DND-41 (cell line): ENCODE measurements around the gene NPSR1.

Experiments
- ATAC-seq: fragments of 200-7000 bp; cut with Tn5 transposase; 3 replicates; pipeline ENCODE4 v1.9.1; 2021; ENCODE audit warnings: low read depth; ENCODE audit not compliant: insufficient read depth
- DNase-seq: peaks from one replicate; pipeline ENCODE4 v3.0.0-alpha.2; 2020
- H2AFZ ChIP-seq: 2 replicates; pipeline ENCODE4 v1.6.0; 2012; ENCODE audit warnings: low read depth, low read length
- H3K27ac ChIP-seq: 2 replicates; pipeline ENCODE4 v1.5.1; 2012; ENCODE audit warnings: low read length, inconsistent platforms
- H3K27me3 ChIP-seq: fragments of 200-600 bp; sonication (generic); 2 replicates; pipeline ENCODE4 v1.6.0; 2012; ENCODE audit warnings: low read length, mild to moderate bottlenecking, inconsistent platforms; ENCODE audit not compliant: insufficient read depth, poor library complexity
- H3K36me3 ChIP-seq: 2 replicates; pipeline ENCODE4 v1.5.1; 2012; ENCODE audit warnings: low read length, inconsistent platforms; ENCODE audit not compliant: insufficient read depth
- H3K4me1 ChIP-seq: 2 replicates; pipeline ENCODE4 v1.5.1; 2012; ENCODE audit warnings: mild to moderate bottlenecking, low read length; ENCODE audit not compliant: insufficient read depth
- H3K4me2 ChIP-seq: 2 replicates; pipeline ENCODE4 v1.6.0; 2012; ENCODE audit warnings: mild to moderate bottlenecking, moderate library complexity, low read length, inconsistent platforms; ENCODE audit not compliant: insufficient read depth
- H3K4me3 ChIP-seq, 2 experiments: fragments of 200-600 bp in 1 of 2; shearing (Covaris generic) in 1 of 2; 2 replicates each; pipeline ENCODE4 v1.5.1; 2012 to 2016; ENCODE audit warnings: inconsistent platforms in 2 of 2, low read length in 2 of 2, mild to moderate bottlenecking in 2 of 2, low read depth in 1 of 2, moderate library complexity in 1 of 2
- H3K79me2 ChIP-seq: 2 replicates; pipeline ENCODE4 v1.6.0; 2012; ENCODE audit warnings: low read length, inconsistent platforms; ENCODE audit not compliant: insufficient read depth
- H3K9ac ChIP-seq: 2 replicates; pipeline ENCODE4 v1.6.0; 2012; ENCODE audit warnings: low read depth, mild to moderate bottlenecking, inconsistent platforms, low read length, moderate library complexity
- H3K9me3 ChIP-seq: 2 replicates; pipeline ENCODE4 v1.5.1; 2012; ENCODE audit warnings: low read length, moderate library complexity, mild to moderate bottlenecking, inconsistent platforms; ENCODE audit not compliant: insufficient read depth, severe bottlenecking
- H4K20me1 ChIP-seq: 2 replicates; pipeline ENCODE4 v1.6.0; 2012; ENCODE audit warnings: low read length; ENCODE audit not compliant: insufficient read depth
- EZH2 ChIP-seq: IDR thresholded peaks from 3 replicates; pipeline ENCODE4 v1.6.1; 2012; ENCODE audit warnings: borderline replicate concordance, low read depth, mild to moderate bottlenecking, moderate library complexity, low read length, inconsistent platforms; ENCODE audit not compliant: severe bottlenecking
- TF ChIP-seq, protein P1 (sequence below): IDR thresholded peaks from 2 replicates; pipeline ENCODE4 v1.5.1; 2012; ENCODE audit warnings: borderline replicate concordance, low read length, moderate library complexity, mild to moderate bottlenecking; ENCODE audit not compliant: poor library complexity, severe bottlenecking; ENCODE audit errors: extremely low read depth

The NPSR1 gene

DNA sequence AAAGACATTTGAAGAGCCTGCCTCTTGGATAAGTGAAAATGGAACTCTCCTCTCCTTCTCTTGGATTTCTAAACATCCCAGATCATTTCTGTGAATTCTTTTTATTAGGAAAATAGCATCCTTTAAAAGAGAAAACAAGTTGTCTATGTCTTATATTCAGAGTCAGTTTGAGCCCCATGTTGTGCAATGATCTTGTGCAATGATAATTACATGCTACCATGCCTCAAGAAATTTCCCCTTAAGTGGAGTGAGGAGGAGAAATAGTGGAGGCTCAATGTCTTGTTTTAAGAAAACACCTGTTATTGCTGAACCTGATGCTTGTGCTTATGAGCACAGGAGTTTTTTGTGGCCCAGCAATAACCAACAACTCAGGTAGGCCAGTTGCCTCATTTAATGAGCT, 103.6 kb downstream of the NPSR1 start:
- H3K36me3 ChIP-seq, result no peaks in the 10 kb centered on the region
- no peaks in the 10 kb centered on the region for H3K9me3 ChIP-seq
- no peaks in the 10 kb centered on the region for H3K79me2 ChIP-seq
- no peak overlapping the region for H3K27ac ChIP-seq
- H3K4me2 ChIP-seq, result no peak overlapping the region
- no peak overlapping the region for H3K4me3 ChIP-seq
- H3K27me3 ChIP-seq, result no peaks in the 10 kb centered on the region
- TF ChIP-seq, protein P1, sequence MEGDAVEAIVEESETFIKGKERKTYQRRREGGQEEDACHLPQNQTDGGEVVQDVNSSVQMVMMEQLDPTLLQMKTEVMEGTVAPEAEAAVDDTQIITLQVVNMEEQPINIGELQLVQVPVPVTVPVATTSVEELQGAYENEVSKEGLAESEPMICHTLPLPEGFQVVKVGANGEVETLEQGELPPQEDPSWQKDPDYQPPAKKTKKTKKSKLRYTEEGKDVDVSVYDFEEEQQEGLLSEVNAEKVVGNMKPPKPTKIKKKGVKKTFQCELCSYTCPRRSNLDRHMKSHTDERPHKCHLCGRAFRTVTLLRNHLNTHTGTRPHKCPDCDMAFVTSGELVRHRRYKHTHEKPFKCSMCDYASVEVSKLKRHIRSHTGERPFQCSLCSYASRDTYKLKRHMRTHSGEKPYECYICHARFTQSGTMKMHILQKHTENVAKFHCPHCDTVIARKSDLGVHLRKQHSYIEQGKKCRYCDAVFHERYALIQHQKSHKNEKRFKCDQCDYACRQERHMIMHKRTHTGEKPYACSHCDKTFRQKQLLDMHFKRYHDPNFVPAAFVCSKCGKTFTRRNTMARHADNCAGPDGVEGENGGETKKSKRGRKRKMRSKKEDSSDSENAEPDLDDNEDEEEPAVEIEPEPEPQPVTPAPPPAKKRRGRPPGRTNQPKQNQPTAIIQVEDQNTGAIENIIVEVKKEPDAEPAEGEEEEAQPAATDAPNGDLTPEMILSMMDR, result no peak
- TF ChIP-seq EZH2, result no peak
- no peak for ATAC-seq
- H2AFZ ChIP-seq, result no peak overlapping the region
- H3K9ac ChIP-seq, result no peak overlapping the region
- H3K4me1 ChIP-seq, result no peaks in the 10 kb centered on the region
- no peak for DNase-seq
- H4K20me1 ChIP-seq, result no peaks in the 10 kb centered on the region

DNA sequence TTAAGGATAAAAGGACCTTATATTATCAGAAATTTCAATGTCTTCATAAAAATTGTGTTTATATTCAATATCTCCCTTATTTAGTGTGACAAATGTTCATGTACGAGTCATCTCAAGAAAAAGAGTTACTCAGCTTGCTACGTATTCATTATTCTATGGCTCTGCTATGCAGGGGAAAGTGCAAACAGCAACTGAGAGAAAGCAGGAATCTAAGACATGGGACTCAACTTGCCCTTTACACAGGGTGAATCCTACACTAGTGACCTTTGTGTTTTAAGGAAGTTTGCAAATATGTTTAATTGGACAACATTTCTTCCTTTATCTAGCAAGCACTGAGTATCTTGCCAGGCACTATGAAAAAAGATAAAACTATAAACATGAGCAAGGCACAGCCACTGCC, 104.7 kb downstream of the NPSR1 start:
- Histone ChIP-seq H3K36me3 (no peaks in the 10 kb centered on the region), H3K4me3 (no peak overlapping the region), H3K4me2 (no peak overlapping the region), H3K27me3 (no peaks in the 10 kb centered on the region), H3K9ac (no peak overlapping the region), H2AFZ (no peak overlapping the region), H3K9me3 (no peaks in the 10 kb centered on the region), H3K27ac (no peak overlapping the region), H3K79me2 (no peaks in the 10 kb centered on the region), H3K4me1 (no peaks in the 10 kb centered on the region), H4K20me1 (no peaks in the 10 kb centered on the region)
- TF ChIP-seq, protein P1, result no peak
- TF ChIP-seq EZH2, result no peak
- DNase-seq, result no peak
- ATAC-seq, result no peak

DNA sequence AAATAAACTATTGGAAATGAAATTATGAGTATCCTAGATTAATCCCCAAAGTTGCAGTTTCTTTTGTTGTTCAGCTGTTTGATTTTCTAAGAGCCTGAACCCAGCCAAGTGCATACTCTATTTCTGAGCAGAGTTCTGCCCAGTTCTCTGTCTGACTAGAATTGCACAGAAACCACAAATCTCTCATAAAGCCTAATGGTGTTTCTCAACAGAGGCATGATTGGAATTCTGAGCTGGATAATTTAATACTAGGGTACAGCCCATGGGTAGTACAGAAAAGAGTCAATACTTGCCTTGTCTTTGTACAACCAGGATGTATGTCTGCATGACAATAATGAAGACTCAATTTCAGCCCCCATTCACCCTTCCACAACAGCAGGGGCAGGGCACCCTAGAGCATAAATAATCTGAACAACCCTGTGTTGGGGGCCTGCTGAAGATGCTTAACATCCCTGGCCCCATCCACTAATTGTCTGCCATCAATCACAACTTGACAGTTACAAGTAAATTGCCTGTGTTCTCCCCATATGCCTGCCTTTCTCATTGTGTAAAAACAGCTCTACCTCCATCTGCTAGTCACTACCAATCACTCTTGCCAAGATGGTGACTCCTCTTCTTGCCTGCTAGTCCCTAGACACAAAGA, 114.4 kb downstream of the NPSR1 start:
- DNase-seq (no peak), ATAC-seq (no peak)
- no peaks in the 10 kb centered on the region for H3K79me2 ChIP-seq
- H2AFZ ChIP-seq, result no peak overlapping the region
- no peak overlapping the region for H3K4me3 ChIP-seq
- H4K20me1 ChIP-seq, result no peaks in the 10 kb centered on the region
- H3K9me3 ChIP-seq, result no peaks in the 10 kb centered on the region
- no peaks in the 10 kb centered on the region for H3K4me1 ChIP-seq
- no peak overlapping the region for H3K9ac ChIP-seq
- TF ChIP-seq, protein P1, result no peak
- no peak for TF ChIP-seq EZH2
- H3K27me3 ChIP-seq, result no peaks in the 10 kb centered on the region
- H3K4me2 ChIP-seq, result no peak overlapping the region
- no peaks in the 10 kb centered on the region for H3K36me3 ChIP-seq
- H3K27ac ChIP-seq, result no peak overlapping the region
